ENCODE measurements around the gene PARP9.

The PARP9 gene

GRCh38 chr3:122558605-122559004 lies 5.5 kb downstream of the PARP9 start:
- Histone ChIP-seq H3K79me1 (ENCODE audit: low read depth, low read length) (no peaks in the 10 kb centered on the region), H3K14ac (ENCODE audit: low read length) (no peak overlapping the region), H3K23ac (ENCODE audit: low read depth, low read length, poor library complexity) (no peak overlapping the region), H2BK5ac (ENCODE audit: low read length) (no peak overlapping the region), H3K4me3 (ENCODE audit: low read length in 2 of 2) (no peak overlapping the region), H4K8ac (ENCODE audit: low read depth, low read length) (no peak overlapping the region), H3K9ac (ENCODE audit: low read depth, low read length, poor library complexity) (no peak overlapping the region), H3K27ac (replicated peaks; ENCODE audit: low read length) (no peak overlapping the region), H2AFZ (ENCODE audit: low read length) (no peak overlapping the region), H3K4me1 (ENCODE audit: control insufficient read depth in 2 of 2, insufficient read depth in 1 of 2, low read depth in 1 of 2, low read length in 2 of 2) (peaks cover under 1 to 2% of the 10 kb centered on the region in 2 donors), H3K9me3 (replicated peaks in 1 of 2; ENCODE audit: control insufficient read depth in 2 of 2, insufficient read depth in 1 of 2, low read depth in 1 of 2, low read length in 2 of 2) (no peaks in the 10 kb centered on the region), H2AK5ac (ENCODE audit: low read depth, low read length) (no peak overlapping the region), H4K91ac (ENCODE audit: low read depth, low read length, poor library complexity) (no peak overlapping the region), H3K18ac (ENCODE audit: low read length) (no peak overlapping the region), H2BK12ac (ENCODE audit: low read length) (no peak overlapping the region), H3K4ac (ENCODE audit: low read length) (no peak overlapping the region), H2BK15ac (ENCODE audit: low read length) (no peak overlapping the region), H3K27me3 (ENCODE audit: control insufficient read depth in 3 of 3, insufficient read depth in 3 of 3, low read depth in 1 of 3, low read length in 3 of 3) (no peaks in the 10 kb centered on the region), H2BK120ac (ENCODE audit: low read depth, low read length) (no peak overlapping the region), H3K36me3 (replicated peaks in 1 of 2; ENCODE audit: control insufficient read depth in 2 of 2, insufficient read depth in 2 of 2, low read length in 2 of 2) (peaks cover 0 to 41% of the 10 kb centered on the region in 2 donors), H3K4me2 (ENCODE audit: insufficient read depth, low read length, poor library complexity, severe bottlenecking) (no peak overlapping the region)
- no CpG with 5 or more reads among the region's 6 CpGs for WGBS, 2 donors (ENCODE audit: extremely low coverage in 2 of 2, insufficient read length in 2 of 2, insufficient replicate concordance in 1 of 2)
- DNase-seq (ENCODE audit: low spot score), result no peak

- Histone ChIP-seq H3K23ac (ENCODE audit: low read depth, low read length, poor library complexity) (no peak overlapping the region), H2AK5ac (ENCODE audit: low read depth, low read length) (no peak overlapping the region), H2BK120ac (ENCODE audit: low read depth, low read length) (no peak overlapping the region), H3K4me1 (ENCODE audit: control insufficient read depth in 2 of 2, insufficient read depth in 1 of 2, low read depth in 1 of 2, low read length in 2 of 2) (no peaks in the 10 kb centered on the region), H3K18ac (ENCODE audit: low read length) (no peak overlapping the region), H3K27ac (replicated peaks; ENCODE audit: low read length) (no peak overlapping the region), H2BK12ac (ENCODE audit: low read length) (no peak overlapping the region), H2AFZ (ENCODE audit: low read length) (no peak overlapping the region), H3K14ac (ENCODE audit: low read length) (no peak overlapping the region), H3K4me3 (ENCODE audit: low read length in 2 of 2) (no peak overlapping the region), H4K8ac (ENCODE audit: low read depth, low read length) (no peak overlapping the region), H3K4me2 (ENCODE audit: insufficient read depth, low read length, poor library complexity, severe bottlenecking) (no peak overlapping the region), H3K4ac (ENCODE audit: low read length) (no peak overlapping the region), H3K36me3 (replicated peaks in 1 of 2; ENCODE audit: control insufficient read depth in 2 of 2, insufficient read depth in 2 of 2, low read length in 2 of 2) (peaks cover 0 to 41% of the 10 kb centered on the region in 2 donors), H3K9me3 (replicated peaks in 1 of 2; ENCODE audit: control insufficient read depth in 2 of 2, insufficient read depth in 1 of 2, low read depth in 1 of 2, low read length in 2 of 2) (no peaks in the 10 kb centered on the region), H2BK5ac (ENCODE audit: low read length) (no peak overlapping the region), H3K79me1 (ENCODE audit: low read depth, low read length) (no peaks in the 10 kb centered on the region), H4K91ac (ENCODE audit: low read depth, low read length, poor library complexity) (no peak overlapping the region), H2BK15ac (ENCODE audit: low read length) (no peak overlapping the region), H3K9ac (ENCODE audit: low read depth, low read length, poor library complexity) (no peak overlapping the region), H3K27me3 (ENCODE audit: control insufficient read depth in 3 of 3, insufficient read depth in 3 of 3, low read depth in 1 of 3, low read length in 3 of 3) (no peaks in the 10 kb centered on the region)
- WGBS, 2 donors (ENCODE audit: extremely low coverage in 2 of 2, insufficient read length in 2 of 2, insufficient replicate concordance in 1 of 2), result no CpG with 5 or more reads among the region's 5 CpGs
- no peak for DNase-seq (ENCODE audit: low spot score)
Measured at GRCh38 chr3:122557356-122557755, 6.7 kb downstream of the PARP9 start.

GRCh38 chr3:122555275-122556071 lies 8.6 kb downstream of the PARP9 start:
- Histone ChIP-seq H3K27me3 (ENCODE audit: control insufficient read depth in 3 of 3, insufficient read depth in 3 of 3, low read depth in 1 of 3, low read length in 3 of 3) (no peaks in the 10 kb centered on the region), H2BK5ac (ENCODE audit: low read length) (no peak overlapping the region), H2AK5ac (ENCODE audit: low read depth, low read length) (no peak overlapping the region), H3K4me3 (ENCODE audit: low read length in 2 of 2) (no peak overlapping the region), H3K9me3 (replicated peaks in 1 of 2; ENCODE audit: control insufficient read depth in 2 of 2, insufficient read depth in 1 of 2, low read depth in 1 of 2, low read length in 2 of 2) (no peaks in the 10 kb centered on the region), H2AFZ (ENCODE audit: low read length) (no peak overlapping the region), H3K36me3 (replicated peaks in 1 of 2; ENCODE audit: control insufficient read depth in 2 of 2, insufficient read depth in 2 of 2, low read length in 2 of 2) (peaks cover 0 to 47% of the 10 kb centered on the region in 2 donors), H3K79me1 (ENCODE audit: low read depth, low read length) (no peaks in the 10 kb centered on the region), H2BK15ac (ENCODE audit: low read length) (no peak overlapping the region), H3K14ac (ENCODE audit: low read length) (no peak overlapping the region), H3K4me1 (ENCODE audit: control insufficient read depth in 2 of 2, insufficient read depth in 1 of 2, low read depth in 1 of 2, low read length in 2 of 2) (no peaks in the 10 kb centered on the region), H4K91ac (ENCODE audit: low read depth, low read length, poor library complexity) (no peak overlapping the region), H3K4me2 (ENCODE audit: insufficient read depth, low read length, poor library complexity, severe bottlenecking) (no peak overlapping the region), H2BK120ac (ENCODE audit: low read depth, low read length) (no peak overlapping the region), H3K9ac (ENCODE audit: low read depth, low read length, poor library complexity) (no peak overlapping the region), H3K18ac (ENCODE audit: low read length) (no peak overlapping the region), H2BK12ac (ENCODE audit: low read length) (no peak overlapping the region), H3K23ac (ENCODE audit: low read depth, low read length, poor library complexity) (no peak overlapping the region), H4K8ac (ENCODE audit: low read depth, low read length) (no peak overlapping the region), H3K4ac (ENCODE audit: low read length) (no peak overlapping the region), H3K27ac (replicated peaks; ENCODE audit: low read length) (no peak overlapping the region)
- DNase-seq (ENCODE audit: low spot score), result no peak
- no CpG with 5 or more reads among the region's 6 CpGs for WGBS, 2 donors (ENCODE audit: extremely low coverage in 2 of 2, insufficient read length in 2 of 2, insufficient replicate concordance in 1 of 2)

- Histone ChIP-seq H2BK120ac (ENCODE audit: low read depth, low read length) (no peak overlapping the region), H3K4me1 (ENCODE audit: control insufficient read depth in 2 of 2, insufficient read depth in 1 of 2, low read depth in 1 of 2, low read length in 2 of 2) (no peaks in the 10 kb centered on the region), H3K4me3 (ENCODE audit: low read length in 2 of 2) (no peak overlapping the region), H3K27me3 (ENCODE audit: control insufficient read depth in 3 of 3, insufficient read depth in 3 of 3, low read depth in 1 of 3, low read length in 3 of 3) (no peaks in the 10 kb centered on the region), H2AK5ac (ENCODE audit: low read depth, low read length) (no peak overlapping the region), H3K23ac (ENCODE audit: low read depth, low read length, poor library complexity) (no peak overlapping the region), H3K18ac (ENCODE audit: low read length) (no peak overlapping the region), H3K14ac (ENCODE audit: low read length) (no peak overlapping the region), H3K36me3 (replicated peaks in 1 of 2; ENCODE audit: control insufficient read depth in 2 of 2, insufficient read depth in 2 of 2, low read length in 2 of 2) (peaks cover 0 to 48% of the 10 kb centered on the region in 2 donors), H3K9ac (ENCODE audit: low read depth, low read length, poor library complexity) (no peak overlapping the region), H3K9me3 (replicated peaks in 1 of 2; ENCODE audit: control insufficient read depth in 2 of 2, insufficient read depth in 1 of 2, low read depth in 1 of 2, low read length in 2 of 2) (no peaks in the 10 kb centered on the region), H3K27ac (replicated peaks; ENCODE audit: low read length) (no peak overlapping the region), H2BK12ac (ENCODE audit: low read length) (no peak overlapping the region), H2BK15ac (ENCODE audit: low read length) (no peak overlapping the region), H2BK5ac (ENCODE audit: low read length) (no peak overlapping the region), H4K8ac (ENCODE audit: low read depth, low read length) (no peak overlapping the region), H4K91ac (ENCODE audit: low read depth, low read length, poor library complexity) (no peak overlapping the region), H2AFZ (ENCODE audit: low read length) (no peak overlapping the region), H3K4me2 (ENCODE audit: insufficient read depth, low read length, poor library complexity, severe bottlenecking) (no peak overlapping the region), H3K79me1 (ENCODE audit: low read depth, low read length) (no peaks in the 10 kb centered on the region), H3K4ac (ENCODE audit: low read length) (no peak overlapping the region)
- no CpG with 5 or more reads among the region's 3 CpGs for WGBS, 2 donors (ENCODE audit: extremely low coverage in 2 of 2, insufficient read length in 2 of 2, insufficient replicate concordance in 1 of 2)
- no peak for DNase-seq (ENCODE audit: low spot score)
Measured at GRCh38 chr3:122553171-122553570, 10.9 kb downstream of the PARP9 start.

All from neuronal stem cell (in vitro differentiated cells).